IMR-90 (cell line): Measurements from ENCODE around the gene DPP10. TPM values are rescaled to one million over a fixed set of nuclear protein-coding genes. Genes with fewer than 3 reads are reported as not detected.

Source experiments
- ATAC-seq: fragments of 200-7000 bp; cut with Tn5 transposase; 2 replicates; pipeline ENCODE4 v1.9.1; 2020; ENCODE audit warnings: low read depth, mild to moderate bottlenecking, moderate library complexity
- BruUV-seq: library from RNA; stranded (reverse); fragments of 400-500 nt; replicated peaks from 2 replicates; lab custom pipeline; 2021; lab: Mats Ljungman, UMichigan
- CTCF ChIA-PET: fragments of 300-600 bp; formaldehyde crosslinking; extraction: SDS; loops from one replicate; lab custom pipeline; 2021; ENCODE audit warnings: antibody characterized with exemption; lab: Yijun Ruan, JAX
- POLR2A ChIA-PET: fragments of 300-600 bp; sonication (Branson Sonifier 250); formaldehyde crosslinking; loops from one replicate; lab custom pipeline; 2022; ENCODE audit warnings: antibody characterized with exemption; ENCODE audit not compliant: unreplicated experiment; lab: Charles Lee
- DNase-seq: peaks from one replicate; pipeline ENCODE4 v3.0.0; 2013
- H2AFZ ChIP-seq: replicated peaks from 2 replicates; pipeline ENCODE3; 2013; ENCODE audit warnings: low read length, mild to moderate bottlenecking; ENCODE audit not compliant: poor library complexity
- H2AK5ac ChIP-seq: 2 replicates; pipeline ENCODE4 v1.6.1; 2013; ENCODE audit warnings: low read depth, low read length, inconsistent platforms
- H2AK9ac ChIP-seq: replicated peaks from 2 replicates; pipeline ENCODE3; 2013; ENCODE audit warnings: mild to moderate bottlenecking, low read depth, low read length, moderate library complexity; ENCODE audit not compliant: poor library complexity
- H2BK120ac ChIP-seq: 2 replicates; pipeline ENCODE4 v1.6.1; 2013; ENCODE audit warnings: low read depth, low read length, inconsistent platforms
- H2BK15ac ChIP-seq: 3 replicates; pipeline ENCODE4 v1.6.1; 2013; ENCODE audit warnings: low read depth, low read length, inconsistent platforms
- H2BK20ac ChIP-seq: 2 replicates; pipeline ENCODE4 v1.6.1; 2013; ENCODE audit warnings: low read depth, mild to moderate bottlenecking, inconsistent platforms, low read length, moderate library complexity
- H2BK5ac ChIP-seq: 2 replicates; pipeline ENCODE4 v1.6.1; 2013; ENCODE audit warnings: mild to moderate bottlenecking, low read depth, low read length, inconsistent platforms; ENCODE audit not compliant: poor library complexity, severe bottlenecking
- H3K14ac ChIP-seq: replicated peaks from 2 replicates; pipeline ENCODE4 v1.6.1; 2013; ENCODE audit warnings: low read depth, low read length, inconsistent platforms
- H3K18ac ChIP-seq: 2 replicates; pipeline ENCODE4 v1.6.1; 2013; ENCODE audit warnings: low read depth, low read length, control low read depth
- H3K23ac ChIP-seq: 2 replicates; pipeline ENCODE4 v1.6.1; 2013; ENCODE audit warnings: low read depth, low read length, inconsistent platforms
- H3K27ac ChIP-seq: 2 replicates; pipeline ENCODE4 v1.5.1; 2013; ENCODE audit warnings: mild to moderate bottlenecking, control low read depth, low read length; ENCODE audit not compliant: insufficient read depth
- H3K27me3 ChIP-seq: 2 replicates; pipeline ENCODE4 v1.6.1; 2013; ENCODE audit warnings: low read length; ENCODE audit not compliant: control insufficient read depth, insufficient read depth
- H3K36me3 ChIP-seq: 2 replicates; pipeline ENCODE4 v1.6.1; 2013; ENCODE audit warnings: low read length, mixed read lengths; ENCODE audit not compliant: control insufficient read depth, insufficient read depth
- H3K4ac ChIP-seq: 2 replicates; pipeline ENCODE4 v1.6.1; 2013; ENCODE audit warnings: low read depth, low read length, inconsistent platforms
- H3K4me1 ChIP-seq: 2 replicates; pipeline ENCODE4 v1.6.1; 2013; ENCODE audit warnings: low read length, mixed read lengths; ENCODE audit not compliant: control insufficient read depth, insufficient read depth
- H3K4me2 ChIP-seq: 2 replicates; pipeline ENCODE4 v1.6.1; 2013; ENCODE audit warnings: low read depth, mild to moderate bottlenecking, control low read depth, low read length, moderate library complexity
- H3K4me3 ChIP-seq: 2 replicates; pipeline ENCODE4 v1.5.1; 2013; ENCODE audit warnings: low read depth, mild to moderate bottlenecking, control low read depth, low read length, moderate library complexity; ENCODE audit not compliant: insufficient read depth
- H3K56ac ChIP-seq: 2 replicates; pipeline ENCODE4 v1.6.1; 2013; ENCODE audit warnings: low read length, inconsistent platforms; ENCODE audit not compliant: insufficient read depth; ENCODE audit errors: extremely low read depth
- H3K79me1 ChIP-seq, 2 experiments: 2 replicates each; pipeline ENCODE4 v1.6.1; 2013; ENCODE audit warnings: low read length in 2 of 2, inconsistent platforms in 1 of 2, low read depth in 1 of 2
- H3K9ac ChIP-seq: 2 replicates; pipeline ENCODE4 v1.6.1; 2013; ENCODE audit warnings: low read depth, low read length, control low read depth
- H3K9me1 ChIP-seq: 2 replicates; pipeline ENCODE4 v1.6.1; 2013; ENCODE audit warnings: low read length, inconsistent platforms; ENCODE audit not compliant: insufficient read depth
- H3K9me3 ChIP-seq: 2 replicates; pipeline ENCODE4 v1.6.1; 2013; ENCODE audit warnings: low read length; ENCODE audit not compliant: control insufficient read depth, insufficient read depth
- H4K20me1 ChIP-seq: 2 replicates; pipeline ENCODE4 v1.6.1; 2013; ENCODE audit warnings: low read length, inconsistent platforms; ENCODE audit not compliant: insufficient read depth
- H4K5ac ChIP-seq: 2 replicates; pipeline ENCODE4 v1.6.1; 2013; ENCODE audit warnings: mild to moderate bottlenecking, low read depth, low read length, control low read depth
- H4K8ac ChIP-seq, 2 experiments: 2 replicates each; pipeline ENCODE4 v1.6.1; 2013; ENCODE audit warnings: low read depth in 2 of 2, low read length in 2 of 2, control low read depth in 1 of 2, inconsistent platforms in 1 of 2
- H4K91ac ChIP-seq: 2 replicates; pipeline ENCODE4 v1.6.1; 2013; ENCODE audit warnings: low read depth, low read length, inconsistent platforms; ENCODE audit not compliant: insufficient read depth
- FOS ChIP-seq: fragments of 150-350 bp; IDR thresholded peaks from 2 replicates; pipeline ENCODE4 v1.6.1; 2016; ENCODE audit warnings: low read depth, low read length
- MAFK ChIP-seq: IDR thresholded peaks from 2 replicates; pipeline ENCODE4 v1.6.1; 2012; ENCODE audit warnings: low read depth, low read length, improper control_type of control experiment
- NFE2L2 ChIP-seq: fragments of 150-350 bp; IDR thresholded peaks from 2 replicates; pipeline ENCODE4 v1.6.1; 2016; ENCODE audit warnings: low read depth, mild to moderate bottlenecking, low read length
- POLR2A ChIP-seq: IDR thresholded peaks from 2 replicates; pipeline ENCODE4 v1.6.1; 2012; ENCODE audit warnings: mild to moderate bottlenecking, low read depth, low read length
- RAD21 ChIP-seq: IDR thresholded peaks from 2 replicates; pipeline ENCODE4 v1.6.1; 2012; ENCODE audit warnings: low read length, improper control_type of control experiment
- RFX5 ChIP-seq: IDR thresholded peaks from 2 replicates; pipeline ENCODE4 v1.8.0; 2012; ENCODE audit warnings: low read depth, mild to moderate bottlenecking, low read length, moderate library complexity
- USF2 ChIP-seq: fragments of 150-350 bp; IDR thresholded peaks from 2 replicates; pipeline ENCODE4 v1.6.1; 2017; ENCODE audit warnings: mild to moderate bottlenecking, antibody characterized with exemption, low read length, low read depth
- WGBS, 2 experiments: methylation state at CpG; one replicate each; pipeline versions ENCODE4 v1.1.5 to v1.1.7; 2013; ENCODE audit warnings: missing lambda C conversion rate in 2 of 2; ENCODE audit not compliant: insufficient read length in 1 of 2; ENCODE audit errors: extremely low coverage in 2 of 2; 5-methylcytosine and 5-hydroxymethylcytosine counted together
- dilution Hi-C: fragments of 300-500 bp; cut with HindIII; formaldehyde crosslinking; loops from one replicate; pipeline ENCODE4 v1.14.3; 2018; ENCODE audit warnings: low sequenced_read_pairs; ENCODE audit not compliant: unreplicated experiment
- in situ Hi-C: fragments of 300-500 bp; cut with MboI; formaldehyde crosslinking; loops from 3 replicates; pipeline ENCODE4 v1.14.3; 2019; ENCODE audit warnings: low sequenced_read_pairs, inconsistent platforms, mixed read lengths
- intact Hi-C: fragments of 100-400 bp; cut with micrococcal nuclease; formaldehyde crosslinking; loops from 2 replicates; pipeline ENCODE4 v1.10.0; 2022
- polyA plus RNA-seq, 3 experiments: library from polyadenylated mRNA; depleted of rRNA; stranded (reverse); fragments of >200 nt; gene quantifications; 2 replicates each; pipeline ENCODE4 v1.2.3, GENCODE V29; 2012; ENCODE audit warnings: low replicate concordance in 1 of 3
- total RNA-seq: library from RNA; depleted of rRNA; stranded (reverse); fragments of >200 nt; gene quantifications from 2 replicates; pipeline ENCODE4 v1.2.3, GENCODE V29; 2012
- TF ChIP-seq, protein P1 (sequence below): conservative IDR thresholded peaks from 2 replicates; pipeline ENCODE4 v1.5.1; 2012; ENCODE audit warnings: mild to moderate bottlenecking, low read depth, low read length, improper control_type of control experiment
- TF ChIP-seq, protein P2 (sequence below): fragments of 150-350 bp; IDR thresholded peaks from 2 replicates; pipeline ENCODE4 v1.6.1; 2016; ENCODE audit warnings: low read depth, mild to moderate bottlenecking, low read length, moderate library complexity, borderline replicate concordance

Gene DPP10
- total and polyA plus RNA-seq, 2 of the 4 experiments (the other 2 are of a cell fraction) = not detected

DNA sequence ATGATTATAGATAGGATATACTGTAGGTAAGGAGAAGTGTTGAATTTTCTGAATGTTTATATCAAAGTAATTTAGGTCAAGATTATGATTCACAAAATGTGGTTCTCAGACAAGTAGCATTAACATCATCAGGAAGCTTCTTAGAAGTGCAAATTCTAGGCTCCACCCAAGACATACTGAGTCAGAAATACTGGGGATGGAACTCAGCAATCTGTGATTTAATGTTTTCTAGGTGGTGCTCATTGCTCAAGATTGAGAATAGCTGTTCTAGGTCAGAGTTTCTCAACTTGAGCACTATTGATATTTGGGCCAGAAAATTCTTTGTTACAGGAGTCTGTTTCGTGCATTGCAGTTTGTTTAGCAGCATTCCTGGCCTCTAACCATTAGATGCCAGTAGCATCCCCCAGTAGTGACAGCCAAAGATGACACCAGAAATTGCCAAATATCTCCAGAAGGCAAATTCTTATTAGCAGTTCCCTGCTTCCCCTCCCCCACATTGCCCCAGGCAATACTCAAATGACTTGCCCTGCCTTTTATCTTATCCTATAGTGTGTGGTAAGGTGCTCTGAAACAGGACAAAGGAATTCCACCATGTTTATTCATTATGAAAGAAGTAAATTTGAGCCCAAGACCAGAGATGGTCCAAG, 1001.2 kb downstream of the DPP10 start:
- POLR2A ChIA-PET = no interaction called here
- BruUV-seq = no TSS peak
- ATAC-seq = no peak

More for the DNA sequence above, 1001.2 kb downstream of the DPP10 start:
- no peak overlapping the region for H2AK5ac ChIP-seq
- no peak overlapping the region for H3K4me3 ChIP-seq
- H4K20me1 ChIP-seq = no peaks in the 10 kb centered on the region
- H3K4me2 ChIP-seq = no peak overlapping the region
- no peaks in the 10 kb centered on the region for H3K36me3 ChIP-seq
- no peak overlapping the region for H2BK15ac ChIP-seq
- H4K91ac ChIP-seq = no peak overlapping the region
- no peak overlapping the region for H2BK120ac ChIP-seq
- no peak overlapping the region for H3K18ac ChIP-seq
- H3K23ac ChIP-seq = no peak overlapping the region
- H2AFZ ChIP-seq = no peak overlapping the region
- CTCF ChIA-PET = no interaction called here
- dilution Hi-C loops (no loop called here), intact Hi-C loops (no loop called here), in situ Hi-C loops (no loop called here)
- no peak overlapping the region for H3K9ac ChIP-seq
- H3K27ac ChIP-seq = no peak overlapping the region
- no peak overlapping the region for H4K5ac ChIP-seq
- H3K4ac ChIP-seq = no peak overlapping the region
- H4K8ac ChIP-seq = no peak overlapping the region
- no peaks in the 10 kb centered on the region for H3K9me1 ChIP-seq
- H2AK9ac ChIP-seq = no peak overlapping the region
- no peak overlapping the region for H2BK20ac ChIP-seq
- peaks cover 6% of the 10 kb centered on the region for H3K9me3 ChIP-seq
- H3K27me3 ChIP-seq = no peaks in the 10 kb centered on the region
- no peak for DNase-seq
- H3K4me1 ChIP-seq = no peaks in the 10 kb centered on the region
- no peak overlapping the region for H3K14ac ChIP-seq
- no peak overlapping the region for H3K56ac ChIP-seq
- no CpG with 5 or more reads among the region's 1 CpG for WGBS, 2 experiments
- no peaks in the 10 kb centered on the region for H3K79me1 ChIP-seq
- no peak for TF ChIP-seq RAD21
- no peak for TF ChIP-seq MAFK
- TF ChIP-seq NFE2L2 = no peak
- TF ChIP-seq FOS = no peak
- TF ChIP-seq, protein P1, sequence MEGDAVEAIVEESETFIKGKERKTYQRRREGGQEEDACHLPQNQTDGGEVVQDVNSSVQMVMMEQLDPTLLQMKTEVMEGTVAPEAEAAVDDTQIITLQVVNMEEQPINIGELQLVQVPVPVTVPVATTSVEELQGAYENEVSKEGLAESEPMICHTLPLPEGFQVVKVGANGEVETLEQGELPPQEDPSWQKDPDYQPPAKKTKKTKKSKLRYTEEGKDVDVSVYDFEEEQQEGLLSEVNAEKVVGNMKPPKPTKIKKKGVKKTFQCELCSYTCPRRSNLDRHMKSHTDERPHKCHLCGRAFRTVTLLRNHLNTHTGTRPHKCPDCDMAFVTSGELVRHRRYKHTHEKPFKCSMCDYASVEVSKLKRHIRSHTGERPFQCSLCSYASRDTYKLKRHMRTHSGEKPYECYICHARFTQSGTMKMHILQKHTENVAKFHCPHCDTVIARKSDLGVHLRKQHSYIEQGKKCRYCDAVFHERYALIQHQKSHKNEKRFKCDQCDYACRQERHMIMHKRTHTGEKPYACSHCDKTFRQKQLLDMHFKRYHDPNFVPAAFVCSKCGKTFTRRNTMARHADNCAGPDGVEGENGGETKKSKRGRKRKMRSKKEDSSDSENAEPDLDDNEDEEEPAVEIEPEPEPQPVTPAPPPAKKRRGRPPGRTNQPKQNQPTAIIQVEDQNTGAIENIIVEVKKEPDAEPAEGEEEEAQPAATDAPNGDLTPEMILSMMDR = no peak
- TF ChIP-seq USF2 = no peak
- TF ChIP-seq POLR2A = no peak
- TF ChIP-seq, protein P2, sequence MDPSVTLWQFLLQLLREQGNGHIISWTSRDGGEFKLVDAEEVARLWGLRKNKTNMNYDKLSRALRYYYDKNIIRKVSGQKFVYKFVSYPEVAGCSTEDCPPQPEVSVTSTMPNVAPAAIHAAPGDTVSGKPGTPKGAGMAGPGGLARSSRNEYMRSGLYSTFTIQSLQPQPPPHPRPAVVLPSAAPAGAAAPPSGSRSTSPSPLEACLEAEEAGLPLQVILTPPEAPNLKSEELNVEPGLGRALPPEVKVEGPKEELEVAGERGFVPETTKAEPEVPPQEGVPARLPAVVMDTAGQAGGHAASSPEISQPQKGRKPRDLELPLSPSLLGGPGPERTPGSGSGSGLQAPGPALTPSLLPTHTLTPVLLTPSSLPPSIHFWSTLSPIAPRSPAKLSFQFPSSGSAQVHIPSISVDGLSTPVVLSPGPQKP = no peak
- no peak for TF ChIP-seq RFX5
- no peak overlapping the region for H2BK5ac ChIP-seq
